Measurements from ENCODE around the gene DAP.

Gene DAP

DNA sequence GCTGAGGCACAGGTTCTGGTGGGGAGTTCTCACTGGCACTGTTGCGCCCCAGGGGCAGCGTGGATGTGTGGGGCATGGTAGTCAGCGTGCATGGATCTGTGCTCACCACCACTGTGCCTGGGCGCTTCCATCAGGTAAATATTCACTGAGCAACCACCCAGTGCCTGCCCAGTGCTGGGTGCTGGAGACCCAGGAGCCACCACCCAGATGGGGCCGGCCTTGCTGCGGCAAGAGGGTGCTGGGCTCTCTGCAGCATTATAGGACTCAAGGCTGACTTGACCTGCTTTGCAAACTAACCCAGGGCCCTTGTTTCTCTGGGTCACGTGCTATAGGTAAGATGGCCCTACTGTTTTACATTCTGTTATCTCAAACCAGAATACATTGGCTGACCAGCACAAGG, 60.5 kb downstream of the DAP start:
- no peak for ATAC-seq
- TF ChIP-seq ISL1 (CRISPR knock-in tag; IDR thresholded peaks at IDR 0.05) (no peak), ZC3H10 (CRISPR knock-in tag; IDR thresholded peaks at IDR 0.05) (no peak), RARB (CRISPR knock-in tag; IDR thresholded peaks at IDR 0.05) (no peak), BACH2 (CRISPR knock-in tag; IDR thresholded peaks at IDR 0.05; ENCODE audit: borderline replicate concordance) (no peak)

GRCh38 chr5:10699987-10700386, 61.0 kb downstream of the DAP start:
- ATAC-seq = no peak
- no peak for TF ChIP-seq SNAI2 (CRISPR knock-in tag; IDR thresholded peaks at IDR 0.05)
- no peak for TF ChIP-seq OSR1 (CRISPR knock-in tag; IDR thresholded peaks at IDR 0.05)
- TF ChIP-seq, protein P1, sequence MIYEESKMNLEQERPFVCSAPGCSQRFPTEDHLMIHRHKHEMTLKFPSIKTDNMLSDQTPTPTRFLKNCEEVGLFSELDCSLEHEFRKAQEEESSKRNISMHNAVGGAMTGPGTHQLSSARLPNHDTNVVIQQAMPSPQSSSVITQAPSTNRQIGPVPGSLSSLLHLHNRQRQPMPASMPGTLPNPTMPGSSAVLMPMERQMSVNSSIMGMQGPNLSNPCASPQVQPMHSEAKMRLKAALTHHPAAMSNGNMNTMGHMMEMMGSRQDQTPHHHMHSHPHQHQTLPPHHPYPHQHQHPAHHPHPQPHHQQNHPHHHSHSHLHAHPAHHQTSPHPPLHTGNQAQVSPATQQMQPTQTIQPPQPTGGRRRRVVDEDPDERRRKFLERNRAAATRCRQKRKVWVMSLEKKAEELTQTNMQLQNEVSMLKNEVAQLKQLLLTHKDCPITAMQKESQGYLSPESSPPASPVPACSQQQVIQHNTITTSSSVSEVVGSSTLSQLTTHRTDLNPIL (CRISPR knock-in tag; IDR thresholded peaks at IDR 0.05; ENCODE audit: low read depth) = no peak
- no peak for TF ChIP-seq ZC3H10 (CRISPR knock-in tag; IDR thresholded peaks at IDR 0.05)
- TF ChIP-seq GLIS3 (CRISPR knock-in tag; IDR thresholded peaks at IDR 0.05) = no peak
- TF ChIP-seq ZNF70 (CRISPR knock-in tag; IDR thresholded peaks at IDR 0.05) = no peak
- TF ChIP-seq ARNTL (CRISPR knock-in tag; IDR thresholded peaks at IDR 0.05; ENCODE audit: borderline replicate concordance, low read depth) = no peak
- no peak for TF ChIP-seq PATZ1 (CRISPR knock-in tag; IDR thresholded peaks at IDR 0.05; ENCODE audit: borderline replicate concordance)
- TF ChIP-seq CSDC2 (CRISPR knock-in tag; IDR thresholded peaks at IDR 0.05) = no peak
- no peak for TF ChIP-seq ISL1 (CRISPR knock-in tag; IDR thresholded peaks at IDR 0.05)
- no peak for TF ChIP-seq TCF4 (CRISPR knock-in tag; IDR thresholded peaks at IDR 0.05; ENCODE audit: borderline replicate concordance)
- TF ChIP-seq TOX (CRISPR knock-in tag; IDR thresholded peaks at IDR 0.05; ENCODE audit: borderline replicate concordance) = no peak

GRCh38 chr5:10699281-10699874, 61.7 kb downstream of the DAP start:
- no peak for ATAC-seq
- TF ChIP-seq ZFP30 (CRISPR knock-in tag; IDR thresholded peaks at IDR 0.05) (no peak), POU6F1 (CRISPR knock-in tag; IDR thresholded peaks at IDR 0.05; ENCODE audit: borderline replicate concordance, low read depth) (no peak), BACH2 (CRISPR knock-in tag; IDR thresholded peaks at IDR 0.05; ENCODE audit: borderline replicate concordance) (no peak), PATZ1 (CRISPR knock-in tag; IDR thresholded peaks at IDR 0.05; ENCODE audit: borderline replicate concordance) (no peak), CSDC2 (CRISPR knock-in tag; IDR thresholded peaks at IDR 0.05) (no peak), OSR1 (CRISPR knock-in tag; IDR thresholded peaks at IDR 0.05) (no peak), ZNF8 (CRISPR knock-in tag; IDR thresholded peaks at IDR 0.05) (no peak), PPARA (CRISPR knock-in tag; IDR thresholded peaks at IDR 0.05; ENCODE audit: borderline replicate concordance) (no peak), TCF4 (CRISPR knock-in tag; IDR thresholded peaks at IDR 0.05; ENCODE audit: borderline replicate concordance) (no peak), ESRRG (CRISPR knock-in tag; IDR thresholded peaks at IDR 0.05) (no peak), ZNF565 (CRISPR knock-in tag; conservative IDR thresholded peaks at IDR 0.05; ENCODE audit: low read depth) (no peak), ISL1 (CRISPR knock-in tag; IDR thresholded peaks at IDR 0.05) (no peak), CSRNP3 (CRISPR knock-in tag; IDR thresholded peaks at IDR 0.05) (no peak), GLIS3 (CRISPR knock-in tag; IDR thresholded peaks at IDR 0.05) (no peak), ZNF70 (CRISPR knock-in tag; IDR thresholded peaks at IDR 0.05) (no peak), RARB (CRISPR knock-in tag; IDR thresholded peaks at IDR 0.05) (no peak)
- TF ChIP-seq, protein P2, sequence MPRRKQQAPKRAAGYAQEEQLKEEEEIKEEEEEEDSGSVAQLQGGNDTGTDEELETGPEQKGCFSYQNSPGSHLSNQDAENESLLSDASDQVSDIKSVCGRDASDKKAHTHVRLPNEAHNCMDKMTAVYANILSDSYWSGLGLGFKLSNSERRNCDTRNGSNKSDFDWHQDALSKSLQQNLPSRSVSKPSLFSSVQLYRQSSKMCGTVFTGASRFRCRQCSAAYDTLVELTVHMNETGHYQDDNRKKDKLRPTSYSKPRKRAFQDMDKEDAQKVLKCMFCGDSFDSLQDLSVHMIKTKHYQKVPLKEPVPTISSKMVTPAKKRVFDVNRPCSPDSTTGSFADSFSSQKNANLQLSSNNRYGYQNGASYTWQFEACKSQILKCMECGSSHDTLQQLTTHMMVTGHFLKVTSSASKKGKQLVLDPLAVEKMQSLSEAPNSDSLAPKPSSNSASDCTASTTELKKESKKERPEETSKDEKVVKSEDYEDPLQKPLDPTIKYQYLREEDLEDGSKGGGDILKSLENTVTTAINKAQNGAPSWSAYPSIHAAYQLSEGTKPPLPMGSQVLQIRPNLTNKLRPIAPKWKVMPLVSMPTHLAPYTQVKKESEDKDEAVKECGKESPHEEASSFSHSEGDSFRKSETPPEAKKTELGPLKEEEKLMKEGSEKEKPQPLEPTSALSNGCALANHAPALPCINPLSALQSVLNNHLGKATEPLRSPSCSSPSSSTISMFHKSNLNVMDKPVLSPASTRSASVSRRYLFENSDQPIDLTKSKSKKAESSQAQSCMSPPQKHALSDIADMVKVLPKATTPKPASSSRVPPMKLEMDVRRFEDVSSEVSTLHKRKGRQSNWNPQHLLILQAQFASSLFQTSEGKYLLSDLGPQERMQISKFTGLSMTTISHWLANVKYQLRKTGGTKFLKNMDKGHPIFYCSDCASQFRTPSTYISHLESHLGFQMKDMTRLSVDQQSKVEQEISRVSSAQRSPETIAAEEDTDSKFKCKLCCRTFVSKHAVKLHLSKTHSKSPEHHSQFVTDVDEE (CRISPR knock-in tag; IDR thresholded peaks at IDR 0.05) = no peak

All from SK-N-SH treated with all-trans-retinoic acid at 6 μM for 48 hours (cell line).